NCI-H2029 (cell line): Measurements from ENCODE around the gene FAM163B.
"Not testable (repeated sequence)": the region's sequence is repeated elsewhere in the genome, so short reads cannot be mapped to it uniquely, and the experiment has no call there.

Experiments used
- DNase-seq: peaks from one replicate; lab custom pipeline; 2025; lab: John Stamatoyannopoulos, UW

The FAM163B gene

GRCh38 chr9:133639613-133640012 lies 30.4 kb upstream of the FAM163B start:
- DNase-seq, result no peak

DNA sequence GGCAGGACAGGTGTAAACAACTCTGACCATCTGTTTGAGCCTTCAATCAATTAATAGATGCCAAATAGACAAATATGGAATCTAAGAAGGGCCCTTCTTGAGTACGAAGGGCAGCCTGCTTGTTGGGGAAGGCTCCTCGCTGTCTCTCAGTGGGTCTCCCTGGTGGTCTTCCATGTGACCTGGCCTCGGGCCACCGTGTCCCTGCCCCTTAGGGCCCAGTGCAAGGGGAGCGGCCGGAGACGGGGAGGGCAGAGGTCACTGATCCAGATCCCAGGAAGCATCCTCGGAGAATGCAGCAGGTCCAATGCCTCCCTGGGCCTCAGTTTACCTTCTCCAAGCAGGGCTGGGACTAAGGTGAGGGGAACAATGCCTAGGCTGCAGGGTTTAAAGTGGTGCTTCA lies 29.5 kb upstream of the FAM163B start:
- no peak for DNase-seq

DNA sequence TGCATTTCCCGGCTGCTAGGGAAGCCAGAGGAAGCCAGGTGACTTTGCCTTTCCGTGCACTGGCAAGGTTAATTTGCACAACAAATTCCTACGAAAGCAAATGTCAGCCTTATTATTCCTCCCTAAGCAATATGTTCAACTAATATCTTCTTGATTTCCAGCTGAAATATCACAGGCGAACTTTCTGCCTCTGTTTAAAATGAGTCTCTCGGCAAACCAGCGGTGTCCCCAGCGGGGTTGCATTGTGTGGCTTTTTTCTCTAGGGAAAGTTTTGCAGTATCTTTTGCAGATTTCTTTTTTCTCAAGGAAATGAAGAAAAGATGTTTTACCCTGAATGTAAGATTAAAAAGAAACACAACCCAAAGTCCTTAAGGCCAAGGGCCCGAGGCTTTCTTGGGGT lies 28.9 kb upstream of the FAM163B start:
- no peak for DNase-seq

- no peak for DNase-seq
Observed at GRCh38 chr9:133637451-133638055, 28.4 kb upstream of the FAM163B start.

GRCh38 chr9:133636902-133637301 lies 27.7 kb upstream of the FAM163B start:
- no peak for DNase-seq

GRCh38 chr9:133635533-133636531 lies 26.6 kb upstream of the FAM163B start, which contains the start of gene DBH:
Gene DBH, plus strand, starts transcription at chr9:133636363. Its CDS starts 9 bp downstream, at chr9:133636372.
- DNase-seq, result no peak

DNA sequence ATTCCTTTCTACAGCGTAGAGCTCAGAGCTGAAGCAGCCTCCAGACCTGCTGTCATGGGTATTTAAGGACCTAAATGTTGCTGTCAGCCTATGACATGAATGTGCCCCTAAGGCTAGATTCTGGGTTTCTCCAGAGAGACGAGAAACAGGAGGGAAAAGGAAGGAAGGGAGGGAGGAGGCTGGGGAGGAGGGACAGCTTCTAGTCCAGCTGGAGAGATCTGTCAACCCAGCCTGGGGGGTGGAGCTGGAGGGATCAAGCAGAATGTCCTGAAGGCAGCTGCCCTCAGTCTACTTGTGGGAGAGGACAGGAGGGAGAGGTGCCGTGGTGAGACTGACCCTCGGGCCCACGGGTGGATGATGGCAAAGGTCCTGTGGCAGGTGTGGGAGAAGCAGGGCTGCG lies 25.9 kb upstream of the FAM163B start:
- DNase-seq, result no peak

GRCh38 chr9:133634081-133634691 lies 25.0 kb upstream of the FAM163B start:
- DNase-seq, result peak; percentile 92

DNA sequence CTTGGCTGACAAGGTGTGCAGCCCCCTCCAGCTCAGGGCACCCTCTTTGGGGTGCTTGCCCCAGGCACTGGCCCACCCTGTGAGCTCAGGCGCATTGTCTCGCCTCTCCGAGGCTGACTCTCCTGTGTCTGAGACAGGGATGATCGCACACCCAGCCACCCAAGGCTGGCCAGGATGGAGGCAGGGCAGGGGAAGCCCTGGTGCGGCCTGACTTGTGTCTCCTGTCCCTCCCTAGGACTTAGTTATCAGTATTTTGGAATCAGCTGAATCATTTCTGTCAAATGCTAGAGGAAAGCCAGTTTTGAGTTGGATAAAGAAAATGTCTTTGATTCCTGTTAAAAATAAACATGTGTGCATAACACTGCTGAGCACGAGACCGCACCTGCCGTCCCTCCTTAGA lies 24.5 kb upstream of the FAM163B start:
- no peak for DNase-seq

GRCh38 chr9:133632806-133633680 lies 23.9 kb upstream of the FAM163B start:
- DNase-seq, result peak; percentile 48

GRCh38 chr9:133631111-133631510 lies 21.9 kb upstream of the FAM163B start:
- no peak for DNase-seq

DNA sequence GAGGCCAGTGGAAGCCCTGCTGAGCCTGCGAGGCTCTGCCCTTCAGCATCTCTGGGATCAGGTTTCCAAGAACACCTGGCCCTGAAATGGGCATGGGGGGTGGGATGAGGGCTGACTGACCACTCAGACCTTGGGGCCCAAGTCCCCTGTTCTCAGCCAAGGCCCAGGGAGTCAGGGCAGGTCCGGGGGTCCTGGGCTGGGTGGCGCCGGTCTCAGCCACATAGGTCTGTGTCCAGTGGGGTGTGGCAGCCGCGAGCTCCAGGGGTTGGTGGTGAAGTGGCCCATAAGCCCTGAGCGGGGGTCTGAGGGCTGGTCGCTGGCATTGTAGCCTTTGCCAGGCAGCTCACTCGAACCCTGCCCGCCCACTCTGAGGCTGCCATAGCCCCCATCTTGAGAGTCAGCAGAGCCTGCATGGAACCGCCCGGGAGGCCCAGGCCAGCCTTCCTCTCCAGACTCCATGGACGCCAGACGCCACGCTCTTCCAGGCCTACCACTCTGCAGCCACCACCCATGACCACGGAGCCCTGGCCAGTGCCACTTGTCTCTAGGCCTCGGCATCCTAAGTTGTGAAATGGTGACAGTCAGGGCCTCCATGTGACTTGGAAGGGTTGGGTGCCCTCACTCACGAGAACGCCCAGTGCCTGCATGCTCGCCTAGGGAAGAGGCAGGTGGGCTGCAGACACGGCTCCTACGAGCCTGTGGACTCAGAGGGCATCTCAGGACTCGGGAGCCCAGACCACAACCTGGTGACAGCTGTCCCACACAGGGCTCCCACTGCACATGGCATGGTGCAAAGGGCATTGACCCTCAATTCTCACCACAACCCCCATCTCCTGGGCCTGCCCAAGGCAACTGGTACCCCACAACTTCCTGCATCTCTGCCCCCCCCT lies 20.3 kb upstream of the FAM163B start:
- no peak for DNase-seq

- DNase-seq, result no peak
Observed at GRCh38 chr9:133628766-133629165, 19.6 kb upstream of the FAM163B start.

- no peak for DNase-seq
Observed at GRCh38 chr9:133627341-133627740, 18.2 kb upstream of the FAM163B start.

DNA sequence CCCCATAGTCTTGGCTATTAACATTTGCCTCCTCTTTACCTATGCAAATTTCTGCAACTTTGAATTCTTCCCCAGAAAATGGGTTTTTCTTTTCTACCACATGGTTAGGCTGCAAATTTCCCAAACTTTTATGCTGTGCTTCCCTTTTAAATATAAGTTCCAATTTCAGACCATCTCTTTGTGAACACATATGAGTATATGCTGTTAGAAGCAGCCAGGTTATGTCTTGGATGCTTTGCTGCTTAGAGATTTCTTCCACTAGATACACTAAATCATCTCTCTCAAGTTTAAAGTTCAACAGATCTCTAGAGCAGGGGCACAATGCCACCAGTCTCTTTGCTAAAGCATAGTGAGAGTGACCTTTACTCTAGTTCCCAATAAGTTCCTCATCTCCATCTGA lies 16.8 kb upstream of the FAM163B start:
- not testable (repeated sequence) for DNase-seq

- no peak for DNase-seq
Observed at GRCh38 chr9:133622555-133622954, 13.4 kb upstream of the FAM163B start.

DNA sequence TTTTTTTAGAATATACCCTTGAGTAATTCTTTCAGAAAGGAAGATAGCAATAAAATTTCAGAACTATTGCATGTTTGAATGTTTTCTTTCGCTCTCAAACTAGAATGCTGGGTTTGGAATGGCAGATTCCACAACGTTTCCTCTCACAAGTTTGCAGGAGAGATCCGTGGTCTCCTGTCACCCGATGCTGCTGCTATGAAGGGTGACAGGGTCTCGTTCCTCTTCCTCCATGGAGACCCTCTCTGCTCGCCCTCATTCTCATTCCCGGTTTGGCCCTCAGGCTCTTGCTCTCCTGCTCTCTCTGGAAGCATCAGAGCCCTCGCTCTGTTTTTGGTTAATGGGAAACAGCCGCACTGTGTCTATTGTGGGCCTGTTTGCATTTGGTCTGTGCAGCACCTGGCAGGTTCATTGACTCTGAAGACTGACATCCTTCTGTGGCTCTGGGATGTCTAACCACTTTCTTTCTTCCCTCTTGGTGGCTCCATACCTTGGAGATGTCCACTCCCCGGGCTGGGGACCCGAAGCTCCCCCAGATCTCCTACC lies 12.6 kb upstream of the FAM163B start:
- no peak for DNase-seq

DNA sequence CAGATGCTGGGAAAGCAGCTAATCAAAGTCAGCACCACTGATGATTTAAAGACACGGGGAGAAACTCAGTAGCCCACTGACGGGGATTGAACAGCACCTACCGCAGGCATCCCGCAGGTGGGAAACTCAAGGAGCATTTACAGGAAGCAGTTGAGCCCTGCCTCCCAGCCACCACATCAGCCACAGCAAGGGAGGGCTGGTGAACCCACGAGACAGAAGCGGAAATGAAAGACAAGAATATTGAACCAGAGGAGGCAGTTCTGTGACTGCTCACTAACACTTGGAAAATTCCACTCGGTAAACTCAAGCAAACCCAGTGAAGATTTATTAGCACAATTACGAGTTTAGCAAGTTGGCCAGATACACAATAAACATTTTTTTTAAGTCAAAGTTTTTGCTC lies 10.6 kb upstream of the FAM163B start:
- DNase-seq, result no peak

DNA sequence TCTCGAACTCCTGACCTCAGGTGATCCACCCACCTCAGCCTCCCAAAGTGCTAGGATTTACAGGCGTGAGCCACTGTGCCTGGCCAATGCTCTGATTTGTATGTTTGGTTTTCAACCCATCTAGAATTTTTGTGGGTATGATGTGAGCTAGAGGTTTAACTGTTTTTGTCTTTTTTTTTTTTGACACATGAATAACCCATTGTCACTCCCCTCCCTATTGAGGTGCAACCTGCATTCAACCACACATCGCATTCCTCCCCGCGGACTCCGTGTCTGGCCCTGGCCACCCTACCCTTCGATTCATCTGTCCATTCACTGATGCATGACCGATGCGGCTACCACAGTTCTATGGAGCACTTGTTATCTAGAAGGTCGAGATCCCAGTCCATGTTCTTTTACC lies 9.5 kb upstream of the FAM163B start:
- no peak for DNase-seq

GRCh38 chr9:133616643-133617405 lies 7.6 kb upstream of the FAM163B start:
- no peak for DNase-seq
